HL-60/S4 treated with phorbol 12-myristate 13-acetate at 8.2 ng/mL for 4 days and 3 days (cell line): ENCODE measurements around the gene CD151.

Experiments
- in situ Hi-C: fragments of 300-500 bp; cut with MboI; formaldehyde crosslinking; loops from 2 replicates; pipeline ENCODE4 v1.15.0; 2022; ENCODE audit warnings: low sequenced_read_pairs

Gene CD151

GRCh38 chr11:832529-833113, at the start of gene CD151:
Gene CD151 (plus strand): TSS chr11:832952. CDS start chr11:836070, 3,118 bp downstream.
- in situ Hi-C loops = no loop called here

GRCh38 chr11:783581-784015, 49.2 kb upstream of the CD151 start:
- in situ Hi-C loops = no loop called here

- in situ Hi-C loops = no loop called here
Observed at GRCh38 chr11:786235-787083, 46.3 kb upstream of the CD151 start.

- in situ Hi-C loops = no loop called here
Observed at GRCh38 chr11:787084-787675, 45.6 kb upstream of the CD151 start.

GRCh38 chr11:788009-788640, 44.6 kb upstream of the CD151 start:
- in situ Hi-C loops = no loop called here

- in situ Hi-C loops = no loop called here
Observed at GRCh38 chr11:788953-789940, 43.5 kb upstream of the CD151 start.

GRCh38 chr11:789943-790342, 42.8 kb upstream of the CD151 start, which contains the start of gene CEND1:
Gene CEND1 (minus strand): TSS chr11:790090. CDS start chr11:788576, 1,514 bp downstream.
- in situ Hi-C loops = no loop called here

GRCh38 chr11:790721-791564, 41.8 kb upstream of the CD151 start:
- in situ Hi-C loops = no loop called here

- in situ Hi-C loops = no loop called here
Observed at GRCh38 chr11:791658-792534, 40.9 kb upstream of the CD151 start.

- in situ Hi-C loops = no loop called here
Observed at GRCh38 chr11:792535-792821, 40.3 kb upstream of the CD151 start.

GRCh38 chr11:792873-793272, 39.9 kb upstream of the CD151 start:
- in situ Hi-C loops = no loop called here

GRCh38 chr11:793556-793955, 39.2 kb upstream of the CD151 start:
- in situ Hi-C loops = no loop called here

- in situ Hi-C loops = no loop called here
Observed at GRCh38 chr11:794013-794765, 38.6 kb upstream of the CD151 start.

- in situ Hi-C loops = no loop called here
Observed at GRCh38 chr11:794766-795633, 37.8 kb upstream of the CD151 start.

GRCh38 chr11:795634-796564, 36.9 kb upstream of the CD151 start:
- in situ Hi-C loops = no loop called here
